H1 (cell line): ENCODE measurements around the gene PDE3A. TPM values are rescaled to one million over a fixed set of nuclear protein-coding genes. Genes with fewer than 3 reads are reported as not detected.

Source experiments
- CTCF ChIA-PET: fragments of 300-600 bp; sonication (Branson Sonifier 250); formaldehyde crosslinking; loops from one replicate; lab custom pipeline; 2021; ENCODE audit not compliant: partially characterized antibody; lab: Charles Lee
- POLR2A ChIA-PET: fragments of 300-600 bp; sonication (Branson Sonifier 250); formaldehyde crosslinking; loops from one replicate; lab custom pipeline; 2021; ENCODE audit warnings: inconsistent platforms; ENCODE audit not compliant: partially characterized antibody; lab: Charles Lee
- DNase-seq, 2 experiments: peaks; one replicate each; pipeline versions ENCODE4 v3.0.0 to v3.0.0-alpha.2; 2010 to 2022; ENCODE audit warnings: low spot score in 2 of 2, low read depth in 1 of 2, mixed read lengths in 1 of 2
- FAIRE-seq: peaks from 2 replicates; lab custom pipeline; 2011; peaks lifted over from hg19 to GRCh38; lab: Jason Lieb, UNC
- H2AFZ ChIP-seq: 2 replicates; pipeline ENCODE4 v1.8.1; 2012; ENCODE audit warnings: low read length, inconsistent platforms
- H2AK5ac ChIP-seq: 2 replicates; pipeline ENCODE4 v1.6.1; 2013; ENCODE audit warnings: low read depth, low read length
- H2BK120ac ChIP-seq: replicated peaks from 2 replicates; pipeline ENCODE3; 2013; ENCODE audit warnings: low read depth, low read length, inconsistent platforms
- H2BK12ac ChIP-seq: 2 replicates; pipeline ENCODE4 v1.6.1; 2013; ENCODE audit warnings: low read depth, low read length
- H2BK15ac ChIP-seq: 2 replicates; pipeline ENCODE4 v1.6.1; 2013; ENCODE audit warnings: low read length
- H2BK20ac ChIP-seq: 2 replicates; pipeline ENCODE4 v1.6.1; 2013; ENCODE audit warnings: low read length
- H2BK5ac ChIP-seq: 2 replicates; pipeline ENCODE4 v1.6.1; 2013; ENCODE audit warnings: low read depth, low read length
- H3K14ac ChIP-seq: 2 replicates; pipeline ENCODE4 v1.6.1; 2013; ENCODE audit warnings: inconsistent platforms; ENCODE audit not compliant: insufficient read length
- H3K18ac ChIP-seq: 2 replicates; pipeline ENCODE4 v1.6.1; 2013; ENCODE audit warnings: low read length; ENCODE audit errors: extremely low read depth
- H3K23ac ChIP-seq: 2 replicates; pipeline ENCODE4 v1.6.1; 2013; ENCODE audit warnings: inconsistent platforms; ENCODE audit not compliant: insufficient read length
- H3K23me2 ChIP-seq: 2 replicates; pipeline ENCODE4 v1.6.1; 2013; ENCODE audit warnings: low read depth, low read length
- H3K27ac ChIP-seq: 2 replicates; pipeline ENCODE4 v1.6.1; 2011; ENCODE audit warnings: low read depth, low read length, inconsistent platforms
- H3K27me3 ChIP-seq, 4 experiments: replicated peaks in 1 of 4; 1 replicate in 1 of 4; 2 replicates in 3 of 4; pipeline versions ENCODE4 v1.6.1 to v1.8.1; 2011 to 2013; ENCODE audit warnings: low read length in 3 of 4, mild to moderate bottlenecking in 3 of 4, inconsistent platforms in 2 of 4, mixed read lengths in 2 of 4, moderate library complexity in 1 of 4; ENCODE audit not compliant: control insufficient read depth in 3 of 4, insufficient read depth in 3 of 4; ENCODE audit errors: extremely low read depth in 1 of 4
- H3K36me3 ChIP-seq, 4 experiments: 2 replicates each; pipeline versions ENCODE4 v1.6.1 to v1.8.1; 2011 to 2013; ENCODE audit warnings: mild to moderate bottlenecking in 4 of 4, low read length in 3 of 4, moderate library complexity in 2 of 4, control low read depth in 1 of 4, inconsistent platforms in 1 of 4; ENCODE audit not compliant: insufficient read depth in 4 of 4, control insufficient read depth in 2 of 4
- H3K4ac ChIP-seq: replicated peaks from 2 replicates; pipeline ENCODE3; 2013; ENCODE audit warnings: low read length, low read depth, mixed read lengths, inconsistent platforms; ENCODE audit not compliant: insufficient read length
- H3K4me1 ChIP-seq, 4 experiments: replicated peaks in 1 of 4; 1 replicate in 1 of 4; 2 replicates in 3 of 4; pipeline versions ENCODE4 v1.6.1 to v1.8.1; 2011 to 2013; ENCODE audit warnings: low read length in 3 of 4, inconsistent platforms in 2 of 4, mixed read lengths in 1 of 4; ENCODE audit not compliant: insufficient read depth in 4 of 4, control insufficient read depth in 3 of 4
- H3K4me2 ChIP-seq, 2 experiments: 2 replicates each; pipeline versions ENCODE4 v1.6.1 to v1.8.1; 2011 to 2013; ENCODE audit warnings: low read depth in 2 of 2, low read length in 2 of 2, control low read depth in 1 of 2, inconsistent platforms in 1 of 2, mild to moderate bottlenecking in 1 of 2; ENCODE audit not compliant: insufficient read depth in 1 of 2
- H3K4me3 ChIP-seq, 4 experiments: fragments of 200-600, 300-600 bp in 1 of 4; sonication (generic), shearing (Covaris generic), sonication (Bioruptor Twin) in 1 of 4; 2 replicates each; pipeline versions ENCODE4 v1.5.1 to v1.8.1; 2011 to 2016; ENCODE audit warnings: low read length in 4 of 4, low read depth in 3 of 4, control low read depth in 2 of 4, inconsistent platforms in 2 of 4, mild to moderate bottlenecking in 2 of 4, mixed read lengths in 1 of 4, moderate library complexity in 1 of 4; ENCODE audit not compliant: insufficient read depth in 2 of 4; ENCODE audit errors: extremely low read depth in 1 of 4
- H3K56ac ChIP-seq: replicated peaks from 2 replicates; pipeline ENCODE3; 2013; ENCODE audit warnings: low read depth, mild to moderate bottlenecking, mixed read lengths, low read length, inconsistent platforms; ENCODE audit not compliant: insufficient read length
- H3K79me1 ChIP-seq: 2 replicates; pipeline ENCODE4 v1.6.1; 2013; ENCODE audit warnings: low read depth, low read length, control low read depth
- H3K79me2 ChIP-seq, 2 experiments: 2 replicates each; pipeline versions ENCODE4 v1.6.1 to v1.8.1; 2012 to 2013; ENCODE audit warnings: low read length in 2 of 2, mild to moderate bottlenecking in 2 of 2, inconsistent platforms in 1 of 2; ENCODE audit not compliant: insufficient read depth in 2 of 2, control insufficient read depth in 1 of 2
- H3K9ac ChIP-seq, 4 experiments: replicated peaks in 1 of 4; 1 replicate in 1 of 4; 2 replicates in 3 of 4; pipeline versions ENCODE4 v1.6.1 to v1.8.1; 2011 to 2013; ENCODE audit warnings: low read depth in 3 of 4, low read length in 3 of 4, control low read depth in 2 of 4, mild to moderate bottlenecking in 2 of 4, moderate library complexity in 2 of 4, inconsistent platforms in 1 of 4; ENCODE audit errors: extremely low read depth in 1 of 4
- H3K9me3 ChIP-seq, 2 experiments: 2 replicates each; pipeline versions ENCODE4 v1.6.1 to v1.8.1; 2012 to 2013; ENCODE audit warnings: mild to moderate bottlenecking in 2 of 2, moderate library complexity in 2 of 2, control low read depth in 1 of 2, inconsistent platforms in 1 of 2, low read depth in 1 of 2, low read length in 1 of 2, mixed read lengths in 1 of 2; ENCODE audit not compliant: insufficient read depth in 2 of 2
- H4K20me1 ChIP-seq, 2 experiments: replicated peaks in 1 of 2; 2 replicates each; pipeline versions ENCODE3 to v1.8.1; 2011 to 2013; ENCODE audit warnings: inconsistent platforms in 2 of 2, low read length in 2 of 2, mild to moderate bottlenecking in 1 of 2; ENCODE audit not compliant: insufficient read depth in 2 of 2, control insufficient read depth in 1 of 2
- H4K5ac ChIP-seq: 2 replicates; pipeline ENCODE4 v1.6.1; 2013; ENCODE audit warnings: low read length, low read depth, mixed read lengths, inconsistent platforms; ENCODE audit not compliant: insufficient read length
- H4K8ac ChIP-seq: 2 replicates; pipeline ENCODE4 v1.8.0; 2013; ENCODE audit warnings: mild to moderate bottlenecking, moderate library complexity, low read length, inconsistent platforms; ENCODE audit not compliant: insufficient read depth; ENCODE audit errors: extremely low read depth
- H4K91ac ChIP-seq: replicated peaks from 2 replicates; pipeline ENCODE3; 2013; ENCODE audit warnings: low read length, mixed read lengths, inconsistent platforms; ENCODE audit not compliant: insufficient read length
- ATF3 ChIP-seq: IDR thresholded peaks from 2 replicates; pipeline ENCODE4 v1.6.1; 2011; ENCODE audit warnings: low read depth, mild to moderate bottlenecking, low read length; ENCODE audit not compliant: insufficient read depth
- CTBP2 ChIP-seq: IDR thresholded peaks from 2 replicates; pipeline ENCODE4 v1.7.0; 2011; ENCODE audit warnings: borderline replicate concordance, mild to moderate bottlenecking, moderate library complexity, mixed read lengths, low read length; ENCODE audit not compliant: insufficient read depth, insufficient read length
- E2F6 ChIP-seq: IDR thresholded peaks from 2 replicates; pipeline ENCODE4 v1.6.1; 2012; ENCODE audit warnings: inconsistent platforms
- JUN ChIP-seq: IDR thresholded peaks from 2 replicates; pipeline ENCODE4 v1.6.1; 2011; ENCODE audit warnings: low read depth, mild to moderate bottlenecking, improper control_type of control experiment, low read length
- POLR2A ChIP-seq, 2 experiments: IDR thresholded peaks; 1 replicate in 1 of 2; 2 replicates in 1 of 2; pipeline ENCODE4 v1.6.1; 2011; ENCODE audit warnings: low read depth in 2 of 2, low read length in 2 of 2, mild to moderate bottlenecking in 2 of 2; ENCODE audit errors: control extremely low read depth in 1 of 2
- SAP30 ChIP-seq: fragments of 300-600 bp; sonication (generic); IDR thresholded peaks from 2 replicates; pipeline ENCODE4 v1.7.1; 2012; ENCODE audit warnings: low read length, moderate library complexity, mild to moderate bottlenecking, inconsistent platforms; ENCODE audit not compliant: insufficient read depth, insufficient replicate concordance
- SIN3A ChIP-seq, 2 experiments: IDR thresholded peaks in 1 of 2; conservative IDR thresholded peaks in 1 of 2; 2 replicates each; pipeline ENCODE4 v1.6.1; 2011 to 2012; ENCODE audit warnings: low read length in 2 of 2, improper control_type of control experiment in 1 of 2, low read depth in 1 of 2, mild to moderate bottlenecking in 1 of 2
- TAF7 ChIP-seq: optimal IDR thresholded peaks from 2 replicates; pipeline ENCODE3; 2011; ENCODE audit warnings: low read depth, mild to moderate bottlenecking, inconsistent platforms, low read length, moderate library complexity, borderline replicate concordance
- TBP ChIP-seq: IDR thresholded peaks from 2 replicates; pipeline ENCODE4 v1.6.1; 2011; ENCODE audit warnings: low read depth, low read length, improper control_type of control experiment
- WGBS, 2 experiments: shearing (Covaris generic) in 1 of 2; methylation state at CpG; one replicate each; pipeline versions ENCODE4 v1.1.6 to v1.1.7; 2013 to 2015; ENCODE audit warnings: low lambda C conversion rate in 2 of 2, mixed read lengths in 2 of 2, inconsistent platforms in 1 of 2, low coverage in 1 of 2, missing lambda C conversion rate in 1 of 2; ENCODE audit not compliant: insufficient replicate concordance in 2 of 2, insufficient coverage in 1 of 2, insufficient read length in 1 of 2; ENCODE audit errors: extremely low coverage in 1 of 2, missing lambda C conversion rate in 1 of 2; 5-methylcytosine and 5-hydroxymethylcytosine counted together
- polyA plus RNA-seq, 7 experiments: library from polyadenylated mRNA; depleted of rRNA in 3 of 7; stranded (reverse) in 5 of 7; unstranded in 2 of 7; fragments of >200 nt in 5 of 7; fragments of 200-250 nt in 2 of 7; gene quantifications; 1 replicate in 5 of 7; 2 replicates in 1 of 7; 4 replicates in 1 of 7; pipeline versions ENCODE4 v1.2.1 to v1.2.3, GENCODE V29; 2011 to 2013; ENCODE audit warnings: missing spikeins in 2 of 7, mixed read lengths in 2 of 7
- total RNA-seq: library from RNA; stranded (reverse); fragmentation: NEBNext Ultra II Directional; extraction: Animal tissue kit (Norgen Biotek cat#: 25700); gene quantifications from 2 replicates; pipeline ENCODE4 v1.2.1, GENCODE V29; 2021
- TF ChIP-seq, protein P1 (sequence below): IDR thresholded peaks from 2 replicates; pipeline ENCODE4 v1.6.1; 2012; ENCODE audit warnings: low read length, inconsistent platforms

Gene PDE3A
- total and polyA plus RNA-seq, 2 of the 8 experiments (the other 6 are each of a cell fraction or from before 2014, with no cell fraction given): 1.4 to 3.4 TPM

GRCh38 chr12:20641106-20641505 is 272.8 kb downstream of the PDE3A start:
- H4K91ac ChIP-seq: no peak overlapping the region
- no peak overlapping the region for H3K56ac ChIP-seq
- H3K23ac ChIP-seq: no peak overlapping the region
- no peaks in the 10 kb centered on the region for H3K27me3 ChIP-seq
- H3K18ac ChIP-seq: no peak overlapping the region
- H3K4me1 ChIP-seq: no peaks in the 10 kb centered on the region
- H2BK5ac ChIP-seq: no peak overlapping the region
- no peak overlapping the region for H3K27ac ChIP-seq
- H4K20me1 ChIP-seq: no peaks in the 10 kb centered on the region
- H3K4ac ChIP-seq: no peak overlapping the region
- no peak overlapping the region for H2BK12ac ChIP-seq
- H3K4me3 ChIP-seq: no peak overlapping the region
- CTCF ChIA-PET: interaction anchor here (1.2 to 1.3 kb wide), 2 partner anchors 17 to 157 kb away, joined by 4 to 6 read pairs; no protein-coding TSS in a partner anchor
- H2AFZ ChIP-seq: no peak overlapping the region
- no peaks in the 10 kb centered on the region for H3K36me3 ChIP-seq
- DNase-seq: no peak
- no peak overlapping the region for H4K8ac ChIP-seq
- POLR2A ChIA-PET: no interaction called here
- H2BK15ac ChIP-seq: no peak overlapping the region
- H3K79me2 ChIP-seq: no peaks in the 10 kb centered on the region
- WGBS, 2 experiments: 93% methylated on average over 3 of the region's 3 CpGs; no CpG with 5 or more reads in 1 of the 2 experiments
- no peak overlapping the region for H3K14ac ChIP-seq
- H3K9me3 ChIP-seq: no peaks in the 10 kb centered on the region
- no peaks in the 10 kb centered on the region for H3K23me2 ChIP-seq
- no peak overlapping the region for H2BK120ac ChIP-seq
- H3K9ac ChIP-seq: no peak overlapping the region
- H4K5ac ChIP-seq: no peak overlapping the region
- no peak overlapping the region for H2AK5ac ChIP-seq
- H3K4me2 ChIP-seq: no peak overlapping the region
- no peak overlapping the region for H2BK20ac ChIP-seq
- H3K79me1 ChIP-seq: no peaks in the 10 kb centered on the region
- FAIRE-seq: no peak
- no peak for TF ChIP-seq CTBP2
- no peak for TF ChIP-seq SAP30
- no peak for TF ChIP-seq E2F6
- no peak for TF ChIP-seq TBP
- TF ChIP-seq, protein P1, sequence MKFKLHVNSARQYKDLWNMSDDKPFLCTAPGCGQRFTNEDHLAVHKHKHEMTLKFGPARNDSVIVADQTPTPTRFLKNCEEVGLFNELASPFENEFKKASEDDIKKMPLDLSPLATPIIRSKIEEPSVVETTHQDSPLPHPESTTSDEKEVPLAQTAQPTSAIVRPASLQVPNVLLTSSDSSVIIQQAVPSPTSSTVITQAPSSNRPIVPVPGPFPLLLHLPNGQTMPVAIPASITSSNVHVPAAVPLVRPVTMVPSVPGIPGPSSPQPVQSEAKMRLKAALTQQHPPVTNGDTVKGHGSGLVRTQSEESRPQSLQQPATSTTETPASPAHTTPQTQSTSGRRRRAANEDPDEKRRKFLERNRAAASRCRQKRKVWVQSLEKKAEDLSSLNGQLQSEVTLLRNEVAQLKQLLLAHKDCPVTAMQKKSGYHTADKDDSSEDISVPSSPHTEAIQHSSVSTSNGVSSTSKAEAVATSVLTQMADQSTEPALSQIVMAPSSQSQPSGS: no peak
- no peak for TF ChIP-seq TAF7
- TF ChIP-seq ATF3: no peak
- TF ChIP-seq SIN3A (conservative IDR thresholded peaks at IDR 0.05 in 1 of 2, IDR thresholded peaks at IDR 0.05 in 1 of 2; ENCODE audit: low read depth in 1 of 2, low read length in 2 of 2): no peak
- TF ChIP-seq POLR2A (IDR thresholded peaks at IDR 0.05; ENCODE audit: control extremely low read depth in 1 of 2, low read depth in 2 of 2, low read length in 2 of 2): no peak
- TF ChIP-seq JUN: no peak
